Type B pancreatic cell (in vitro differentiated cells): Measurements from ENCODE around the gene SLC12A8. TPM values are rescaled to one million over a fixed set of nuclear protein-coding genes. Genes with fewer than 3 reads are reported as not detected.

Source experiments
- DNase-seq: peaks from one replicate; pipeline ENCODE4 v3.0.0; 2021; ENCODE audit warnings: mixed read lengths; ENCODE audit not compliant: unreplicated experiment; ENCODE audit errors: extremely low spot score
- H3K27ac Mint-ChIP-seq: 2 replicates; pipeline ENCODE4 v1.8.0; 2021; ENCODE audit warnings: mild to moderate bottlenecking, mixed read lengths
- H3K27me3 Mint-ChIP-seq: 2 replicates; pipeline ENCODE4 v1.8.0; 2021; ENCODE audit warnings: mixed read lengths
- H3K36me3 Mint-ChIP-seq: 2 replicates; pipeline ENCODE4 v1.8.0; 2021; ENCODE audit warnings: mixed read lengths
- H3K4me1 Mint-ChIP-seq: one replicate; pipeline ENCODE4 v1.8.0; 2021; ENCODE audit warnings: mixed read lengths; ENCODE audit not compliant: unreplicated experiment
- H3K4me3 Mint-ChIP-seq: 2 replicates; pipeline ENCODE4 v1.8.0; 2021; ENCODE audit warnings: mild to moderate bottlenecking, mixed read lengths
- H3K9me3 Mint-ChIP-seq: 2 replicates; pipeline ENCODE4 v1.8.0; 2021; ENCODE audit warnings: mixed read lengths
- CTCF ChIP-seq: fragments of 200-600 bp; sonication (generic); conservative IDR thresholded peaks from 2 replicates; pipeline ENCODE4 v1.5.0; 2021; ENCODE audit warnings: antibody characterized with exemption, mild to moderate bottlenecking
- total RNA-seq: library from RNA; stranded (reverse); gene quantifications from 2 replicates; pipeline ENCODE4 v1.2.1, GENCODE V29; 2021; ENCODE audit warnings: low replicate concordance

Gene SLC12A8
- total RNA-seq, 1 donor from 2014 or later: 6.8 TPM

- no peak for DNase-seq
- Mint-ChIP-seq H3K9me3 (no peaks in the 10 kb centered on the region), H3K36me3 (peaks cover 5% of the 10 kb centered on the region), H3K4me3 (no peak overlapping the region), H3K27ac (no peak overlapping the region), H3K4me1 (peaks cover 22% of the 10 kb centered on the region), H3K27me3 (peaks cover 18% of the 10 kb centered on the region)
- no peak for TF ChIP-seq CTCF
Observed at GRCh38 chr3:125139386-125139785, 73.2 kb downstream of the SLC12A8 start.

GRCh38 chr3:125137358-125138033, 75.1 kb downstream of the SLC12A8 start:
- Mint-ChIP-seq H3K4me3 (no peak overlapping the region), H3K4me1 (peaks cover 6% of the 10 kb centered on the region), H3K36me3 (peaks cover 10% of the 10 kb centered on the region), H3K27ac (no peak overlapping the region), H3K27me3 (peaks cover 8% of the 10 kb centered on the region), H3K9me3 (no peaks in the 10 kb centered on the region)
- DNase-seq: no peak
- no peak for TF ChIP-seq CTCF

GRCh38 chr3:125136966-125137357, 75.6 kb downstream of the SLC12A8 start:
- no peak for DNase-seq
- Mint-ChIP-seq H3K36me3 (peaks cover 14% of the 10 kb centered on the region), H3K4me1 (peaks cover 4% of the 10 kb centered on the region), H3K27me3 (peaks cover 9% of the 10 kb centered on the region), H3K4me3 (no peak overlapping the region), H3K27ac (no peak overlapping the region), H3K9me3 (no peaks in the 10 kb centered on the region)
- no peak for TF ChIP-seq CTCF

DNA sequence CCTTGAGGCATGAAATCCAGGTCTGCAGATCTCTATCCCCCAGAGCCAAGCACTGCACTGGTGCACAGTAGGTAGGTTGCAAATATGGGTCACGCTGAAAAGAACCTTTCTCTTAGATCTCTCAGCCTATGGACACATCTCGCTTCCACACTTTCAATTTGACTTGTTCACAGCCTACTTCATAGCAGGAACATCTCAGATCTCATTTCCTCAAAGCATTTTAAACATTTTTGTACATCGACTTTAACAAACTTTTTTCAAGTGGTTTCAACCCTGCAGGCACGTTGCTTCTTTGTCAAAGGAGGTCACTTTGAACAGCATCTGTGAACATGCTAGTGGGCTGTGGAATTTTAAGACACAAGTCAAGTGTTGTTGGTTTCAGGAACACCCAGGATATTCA, 76.0 kb downstream of the SLC12A8 start:
- no peak for TF ChIP-seq CTCF
- Mint-ChIP-seq H3K36me3 (peaks cover 14% of the 10 kb centered on the region), H3K4me1 (peaks cover 4% of the 10 kb centered on the region), H3K27me3 (peaks cover 9% of the 10 kb centered on the region), H3K9me3 (no peaks in the 10 kb centered on the region), H3K27ac (no peak overlapping the region), H3K4me3 (no peak overlapping the region)
- DNase-seq: no peak

DNA sequence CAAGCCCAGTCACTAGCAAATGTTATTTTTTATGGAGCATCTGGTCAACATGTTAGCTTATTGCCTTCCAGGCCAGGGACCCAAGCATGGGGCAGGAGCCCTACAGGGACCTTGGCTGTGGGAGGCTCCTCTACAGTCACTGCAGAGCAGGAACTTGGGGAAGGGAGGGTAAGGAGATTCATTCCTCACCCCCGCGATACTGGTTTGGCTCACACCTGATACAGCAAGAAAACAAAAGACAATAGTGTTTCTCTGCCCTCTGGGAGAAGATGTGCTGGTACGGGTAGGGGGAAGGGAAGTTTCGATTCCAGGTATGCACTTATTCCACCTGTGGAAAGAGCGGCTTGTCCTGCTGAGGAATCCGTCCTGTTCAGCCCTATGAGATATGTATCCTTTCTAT, 77.6 kb downstream of the SLC12A8 start:
- peaks cover 11% of the 10 kb centered on the region for H3K4me1 Mint-ChIP-seq
- H3K27me3 Mint-ChIP-seq: peaks cover 6% of the 10 kb centered on the region
- H3K4me3 Mint-ChIP-seq: no peak overlapping the region
- no peak for TF ChIP-seq CTCF
- no peak for DNase-seq
- H3K9me3 Mint-ChIP-seq: no peaks in the 10 kb centered on the region
- no peak overlapping the region for H3K27ac Mint-ChIP-seq
- H3K36me3 Mint-ChIP-seq: peaks cover 14% of the 10 kb centered on the region
